GM08714 (cell line): ENCODE results near the gene EZH1.
A peak's percentile ranks its signal among the peaks of the same experiment; 100 is the strongest.
"Not testable (repeated sequence)": the region's sequence is repeated elsewhere in the genome, so short reads cannot be mapped to it uniquely, and the experiment has no call there.

Experiments
- H3K4me3 ChIP-seq: fragments of 200-500 bp; sonication (Bioruptor generic); 2 replicates; pipeline ENCODE4 v1.5.1; 2014; ENCODE audit warnings: mild to moderate bottlenecking, low read length, inconsistent platforms
- ZNF274 ChIP-seq: IDR thresholded peaks from 2 replicates; pipeline ENCODE4 v1.6.1; 2012; ENCODE audit warnings: mild to moderate bottlenecking, low read depth, low read length

Gene EZH1

GRCh38 chr17:42665581-42666001, 79.2 kb downstream of the EZH1 start:
- no peak for TF ChIP-seq ZNF274
- no peak overlapping the region for H3K4me3 ChIP-seq

GRCh38 chr17:42660692-42661345, 84.0 kb downstream of the EZH1 start:
- no peak overlapping the region for H3K4me3 ChIP-seq
- no peak for TF ChIP-seq ZNF274

GRCh38 chr17:42659932-42660274, 84.9 kb downstream of the EZH1 start:
- H3K4me3 ChIP-seq = not testable (repeated sequence)

GRCh38 chr17:42659079-42659931, 85.5 kb downstream of the EZH1 start, which contains the start of gene TUBG2:
Gene TUBG2 (plus strand): TSS chr17:42659284. CDS start chr17:42659504, 220 bp downstream.
- TF ChIP-seq ZNF274 = no peak

GRCh38 chr17:42657824-42658588, 86.8 kb downstream of the EZH1 start:
- H3K4me3 ChIP-seq = no peak overlapping the region
- no peak for TF ChIP-seq ZNF274

More at GRCh38 chr17:42659079-42659931, 85.5 kb downstream of the EZH1 start, which contains the start of gene TUBG2:
- H3K4me3 ChIP-seq = peak within 1 kb of the TSS; percentile 71

- TF ChIP-seq ZNF274 = no peak
Observed at GRCh38 chr17:42655528-42655927, 89.3 kb downstream of the EZH1 start.

GRCh38 chr17:42653179-42654124, 91.4 kb downstream of the EZH1 start:
- TF ChIP-seq ZNF274 = no peak
- no peak overlapping the region for H3K4me3 ChIP-seq

More at GRCh38 chr17:42655528-42655927, 89.3 kb downstream of the EZH1 start:
- H3K4me3 ChIP-seq = no peak overlapping the region

- no peak for TF ChIP-seq ZNF274
- H3K4me3 ChIP-seq = no peak overlapping the region
Observed at GRCh38 chr17:42651392-42651791, 93.4 kb downstream of the EZH1 start.
